ENCODE results near the gene RAI2. TPM values are rescaled to one million over a fixed set of nuclear protein-coding genes. Genes with fewer than 3 reads are reported as not detected.
A peak's percentile ranks its signal among the peaks of the same experiment; 100 is the strongest.
"Not testable (repeated sequence)": the region's sequence is repeated elsewhere in the genome, so short reads cannot be mapped to it uniquely, and the experiment has no call there.

RAI2 gene
- total RNA-seq, 3 donors from 2014 or later, result 3.6 to 20.7 (median 4.7) TPM

GRCh38 chrX:17787557-17787956 is 73.5 kb downstream of the RAI2 start:
- DNase-seq (no peak), ATAC-seq (no peak)
- H3K36me3 ChIP-seq (ENCODE audit: low read depth), result no peaks in the 10 kb centered on the region
- H3K9me3 ChIP-seq, result no peaks in the 10 kb centered on the region
- TF ChIP-seq CTCF (IDR thresholded peaks at IDR 0.05), result no peak
- intact Hi-C loops (cut with DNase I, micrococcal nuclease), result no loop called here
- no peaks in the 10 kb centered on the region for H3K4me1 ChIP-seq (ENCODE audit: low read depth)
- no peak overlapping the region for H3K4me3 ChIP-seq

- H3K36me3 ChIP-seq (ENCODE audit: low read depth); H3K4me3 ChIP-seq; intact Hi-C loops (cut with DNase I, micrococcal nuclease); H3K9me3 ChIP-seq; ATAC-seq; H3K4me1 ChIP-seq (ENCODE audit: low read depth): not testable (repeated sequence)
- peak in 2 of 3 donors; percentile 27 to 61 for DNase-seq
Observed at GRCh38 chrX:17786554-17787347, 74.3 kb downstream of the RAI2 start.

GRCh38 chrX:17779434-17779833 is 81.7 kb downstream of the RAI2 start:
- no peaks in the 10 kb centered on the region for H3K36me3 ChIP-seq (ENCODE audit: low read depth)
- ATAC-seq (no peak), DNase-seq (no peak)
- H3K4me1 ChIP-seq (ENCODE audit: low read depth), result no peaks in the 10 kb centered on the region
- no peaks in the 10 kb centered on the region for H3K9me3 ChIP-seq
- no peak for TF ChIP-seq CTCF (IDR thresholded peaks at IDR 0.05)
- intact Hi-C loops (cut with DNase I, micrococcal nuclease), result no loop called here
- H3K4me3 ChIP-seq, result no peak overlapping the region

GRCh38 chrX:17778997-17779396 is 82.1 kb downstream of the RAI2 start:
- no peak for ATAC-seq
- no peak for DNase-seq
- Histone ChIP-seq H3K4me3 (no peak overlapping the region), H3K9me3 (no peaks in the 10 kb centered on the region), H3K36me3 (ENCODE audit: low read depth) (no peaks in the 10 kb centered on the region), H3K4me1 (ENCODE audit: low read depth) (no peaks in the 10 kb centered on the region)
- TF ChIP-seq CTCF (IDR thresholded peaks at IDR 0.05), result no peak
- intact Hi-C loops (cut with DNase I, micrococcal nuclease), result no loop called here

GRCh38 chrX:17774053-17774452 is 87.0 kb downstream of the RAI2 start:
- no peaks in the 10 kb centered on the region for H3K4me1 ChIP-seq (ENCODE audit: low read depth)
- no peaks in the 10 kb centered on the region for H3K36me3 ChIP-seq (ENCODE audit: low read depth)
- ATAC-seq (no peak), DNase-seq (no peak)
- H3K9me3 ChIP-seq, result no peaks in the 10 kb centered on the region
- no peak for TF ChIP-seq CTCF (IDR thresholded peaks at IDR 0.05)
- intact Hi-C loops (cut with DNase I, micrococcal nuclease), result no loop called here
- no peak overlapping the region for H3K4me3 ChIP-seq

- no peak overlapping the region for H3K4me3 ChIP-seq
- DNase-seq, result no peak
- H3K9me3 ChIP-seq, result no peaks in the 10 kb centered on the region
- no peak for TF ChIP-seq CTCF (IDR thresholded peaks at IDR 0.05)
- no peak for ATAC-seq
- H3K36me3 ChIP-seq (ENCODE audit: low read depth), result no peaks in the 10 kb centered on the region
- no peaks in the 10 kb centered on the region for H3K4me1 ChIP-seq (ENCODE audit: low read depth)
- intact Hi-C loops (cut with DNase I, micrococcal nuclease), result no loop called here
Observed at GRCh38 chrX:17773221-17773876, 87.7 kb downstream of the RAI2 start.
